Neural cell (in vitro differentiated cells): ENCODE data around the gene RPAP2. TPM values are rescaled to one million over a fixed set of nuclear protein-coding genes. Genes with fewer than 3 reads are reported as not detected.

Source experiments
- H2AFZ ChIP-seq: fragments of 200-600, 300-800 bp; sonication (generic), shearing (Covaris generic); 2 replicates; pipeline ENCODE4 v1.6.0; 2014; ENCODE audit warnings: low read depth, mild to moderate bottlenecking, antibody characterized with exemption, low read length, moderate library complexity
- H3F3A ChIP-seq: fragments of 200-600 bp; shearing (Covaris generic); 2 replicates; pipeline ENCODE4 v1.6.1; 2016; ENCODE audit warnings: mild to moderate bottlenecking, moderate library complexity, mixed read lengths, antibody characterized with exemption, low read length; ENCODE audit not compliant: insufficient read depth, poor library complexity, severe bottlenecking
- H3K27ac ChIP-seq: fragments of 200-600, 300-800 bp; sonication (generic), shearing (Covaris generic); 2 replicates; pipeline ENCODE4 v1.5.1; 2014; ENCODE audit warnings: mild to moderate bottlenecking, low read length, moderate library complexity
- H3K27me3 ChIP-seq: fragments of 300-800, 200-600 bp; sonication (generic), shearing (Covaris generic); 2 replicates; pipeline ENCODE4 v1.6.0; 2014; ENCODE audit warnings: mild to moderate bottlenecking, low read depth, low read length, moderate library complexity; ENCODE audit not compliant: insufficient read depth
- H3K36me3 ChIP-seq: fragments of 300-800, 200-600 bp; sonication (generic), shearing (Covaris generic); 2 replicates; pipeline ENCODE4 v1.5.1; 2014; ENCODE audit warnings: mild to moderate bottlenecking, antibody characterized with exemption, low read length, moderate library complexity; ENCODE audit not compliant: insufficient read depth
- H3K4me2 ChIP-seq: fragments of 300-800, 200-600 bp; sonication (generic), shearing (Covaris generic); 2 replicates; pipeline ENCODE4 v1.6.0; 2014; ENCODE audit warnings: mild to moderate bottlenecking, low read length
- H3K4me3 ChIP-seq: fragments of 300-800, 200-600 bp; sonication (generic), shearing (Covaris generic); 2 replicates; pipeline ENCODE4 v1.5.1; 2014; ENCODE audit warnings: mild to moderate bottlenecking, low read length, moderate library complexity
- H3K79me2 ChIP-seq: fragments of 200-600 bp; shearing (Covaris generic); replicated peaks from 2 replicates; pipeline ENCODE4 v1.6.0; 2014; ENCODE audit warnings: mild to moderate bottlenecking, low read length, moderate library complexity; ENCODE audit not compliant: insufficient read depth
- H3K9ac ChIP-seq: fragments of 300-800, 200-600 bp; sonication (generic), shearing (Covaris generic); 2 replicates; pipeline ENCODE4 v1.6.1; 2016; ENCODE audit warnings: mild to moderate bottlenecking, low read length, mixed read lengths
- H3K9me2 ChIP-seq: fragments of 200-600 bp; shearing (Covaris generic); 2 replicates; pipeline ENCODE4 v1.6.1; 2016; ENCODE audit warnings: mild to moderate bottlenecking, low read length, mixed read lengths; ENCODE audit not compliant: insufficient read depth
- H3K9me3 ChIP-seq: fragments of 200-600, 300-800 bp; sonication (generic), shearing (Covaris generic); 2 replicates; pipeline ENCODE4 v1.6.1; 2016; ENCODE audit warnings: mild to moderate bottlenecking, mixed run types, low read length, moderate library complexity, mixed read lengths
- H4K20me1 ChIP-seq: fragments of 200-600 bp; shearing (Covaris generic); 2 replicates; pipeline ENCODE4 v1.6.1; 2016; ENCODE audit warnings: mild to moderate bottlenecking, mixed run types; ENCODE audit not compliant: insufficient read depth
- EP300 ChIP-seq: fragments of 450-650 bp; conservative IDR thresholded peaks from 2 replicates; pipeline ENCODE4 v1.6.1; 2014; ENCODE audit warnings: antibody characterized with exemption, mild to moderate bottlenecking, moderate library complexity; ENCODE audit not compliant: poor library complexity, severe bottlenecking
- EZH2 ChIP-seq: fragments of 200-600, 300-800 bp; shearing (Covaris generic), sonication (generic); IDR thresholded peaks from 2 replicates; pipeline ENCODE4 v1.6.1; 2014; ENCODE audit warnings: antibody characterized with exemption, low read length, borderline replicate concordance, mild to moderate bottlenecking; ENCODE audit not compliant: insufficient read depth, poor library complexity, severe bottlenecking
- MXI1 ChIP-seq: fragments of 450-650 bp; conservative IDR thresholded peaks from 2 replicates; pipeline ENCODE4 v1.6.1; 2014; ENCODE audit warnings: antibody characterized with exemption, mild to moderate bottlenecking; ENCODE audit not compliant: poor library complexity, severe bottlenecking
- POLR2AphosphoS5 ChIP-seq: IDR thresholded peaks from 2 replicates; pipeline ENCODE4 v1.6.1; 2012
- RAD21 ChIP-seq: fragments of 450-650 bp; conservative IDR thresholded peaks from 2 replicates; pipeline ENCODE4 v1.6.1; 2014; ENCODE audit warnings: antibody characterized with exemption, mild to moderate bottlenecking, moderate library complexity
- SMC3 ChIP-seq: fragments of 450-650 bp; conservative IDR thresholded peaks from 2 replicates; pipeline ENCODE4 v1.6.1; 2014; ENCODE audit warnings: antibody characterized with exemption, mild to moderate bottlenecking, moderate library complexity; ENCODE audit not compliant: poor library complexity
- TAF1 ChIP-seq: IDR thresholded peaks from 2 replicates; pipeline ENCODE4 v1.6.1; 2012; ENCODE audit warnings: low read depth
- polyA plus RNA-seq: library from polyadenylated mRNA; depleted of rRNA; stranded (reverse); fragments of >200 nt; gene quantifications from 2 replicates; pipeline ENCODE4 v1.2.3, GENCODE V29; 2014
- TF ChIP-seq, protein P1 (sequence below): fragments of 450-650 bp; IDR thresholded peaks from 2 replicates; pipeline ENCODE4 v1.5.1; 2014; ENCODE audit warnings: antibody characterized with exemption, mild to moderate bottlenecking, moderate library complexity; ENCODE audit not compliant: poor library complexity, severe bottlenecking
- TF ChIP-seq, protein P2 (sequence below): IDR thresholded peaks from 2 replicates; pipeline ENCODE4 v1.6.1; 2012; ENCODE audit warnings: borderline replicate concordance

Gene RPAP2
- polyA plus RNA-seq, 1 donor from 2014 or later, result 9.3 TPM

DNA sequence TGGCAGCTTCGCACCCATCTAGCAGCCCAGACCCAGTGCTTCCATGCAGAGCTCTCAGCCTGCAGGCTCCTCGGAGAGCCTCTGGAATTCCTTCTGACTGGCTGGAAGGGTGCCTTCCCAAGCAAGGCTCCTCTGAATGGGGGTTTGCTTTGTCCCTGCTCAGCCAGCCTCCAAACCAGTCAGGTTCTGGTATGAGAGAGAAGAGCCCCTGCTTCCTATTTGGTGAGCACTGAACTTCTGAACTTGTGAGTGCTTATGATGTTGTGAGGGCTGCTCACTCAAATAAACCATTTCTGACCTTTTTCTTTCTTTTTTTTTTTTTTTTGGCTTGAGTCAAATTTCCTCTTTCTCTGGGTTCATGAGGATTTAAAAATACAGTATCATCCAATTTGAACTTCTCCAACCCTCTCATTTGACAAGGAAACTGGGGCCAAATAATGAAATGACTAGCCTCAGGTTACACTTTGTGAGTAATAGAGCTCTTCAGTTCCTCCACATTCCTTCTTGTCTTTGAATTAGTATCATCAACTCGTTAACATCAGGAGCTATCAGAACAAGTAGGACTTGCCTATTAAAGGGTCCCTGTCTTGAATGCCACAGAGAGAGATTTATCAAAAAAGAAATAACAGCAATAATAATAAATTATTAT, 148.3 kb downstream of the RPAP2 start:
- Histone ChIP-seq H3F3A (no peaks in the 10 kb centered on the region), H3K4me3 (no peak overlapping the region), H4K20me1 (no peaks in the 10 kb centered on the region), H3K9me3 (no peaks in the 10 kb centered on the region), H3K9ac (no peak overlapping the region), H3K4me2 (no peak overlapping the region), H3K27ac (no peak overlapping the region), H3K27me3 (no peaks in the 10 kb centered on the region), H3K9me2 (no peaks in the 10 kb centered on the region), H3K36me3 (no peaks in the 10 kb centered on the region), H2AFZ (no peak overlapping the region), H3K79me2 (no peaks in the 10 kb centered on the region)
- TF ChIP-seq EP300 (no peak), MXI1 (no peak), TAF1 (no peak), SMC3 (no peak), POLR2AphosphoS5 (no peak), EZH2 (no peak), RAD21 (no peak)
- TF ChIP-seq, protein P1, sequence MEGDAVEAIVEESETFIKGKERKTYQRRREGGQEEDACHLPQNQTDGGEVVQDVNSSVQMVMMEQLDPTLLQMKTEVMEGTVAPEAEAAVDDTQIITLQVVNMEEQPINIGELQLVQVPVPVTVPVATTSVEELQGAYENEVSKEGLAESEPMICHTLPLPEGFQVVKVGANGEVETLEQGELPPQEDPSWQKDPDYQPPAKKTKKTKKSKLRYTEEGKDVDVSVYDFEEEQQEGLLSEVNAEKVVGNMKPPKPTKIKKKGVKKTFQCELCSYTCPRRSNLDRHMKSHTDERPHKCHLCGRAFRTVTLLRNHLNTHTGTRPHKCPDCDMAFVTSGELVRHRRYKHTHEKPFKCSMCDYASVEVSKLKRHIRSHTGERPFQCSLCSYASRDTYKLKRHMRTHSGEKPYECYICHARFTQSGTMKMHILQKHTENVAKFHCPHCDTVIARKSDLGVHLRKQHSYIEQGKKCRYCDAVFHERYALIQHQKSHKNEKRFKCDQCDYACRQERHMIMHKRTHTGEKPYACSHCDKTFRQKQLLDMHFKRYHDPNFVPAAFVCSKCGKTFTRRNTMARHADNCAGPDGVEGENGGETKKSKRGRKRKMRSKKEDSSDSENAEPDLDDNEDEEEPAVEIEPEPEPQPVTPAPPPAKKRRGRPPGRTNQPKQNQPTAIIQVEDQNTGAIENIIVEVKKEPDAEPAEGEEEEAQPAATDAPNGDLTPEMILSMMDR, result no peak
- TF ChIP-seq, protein P2, sequence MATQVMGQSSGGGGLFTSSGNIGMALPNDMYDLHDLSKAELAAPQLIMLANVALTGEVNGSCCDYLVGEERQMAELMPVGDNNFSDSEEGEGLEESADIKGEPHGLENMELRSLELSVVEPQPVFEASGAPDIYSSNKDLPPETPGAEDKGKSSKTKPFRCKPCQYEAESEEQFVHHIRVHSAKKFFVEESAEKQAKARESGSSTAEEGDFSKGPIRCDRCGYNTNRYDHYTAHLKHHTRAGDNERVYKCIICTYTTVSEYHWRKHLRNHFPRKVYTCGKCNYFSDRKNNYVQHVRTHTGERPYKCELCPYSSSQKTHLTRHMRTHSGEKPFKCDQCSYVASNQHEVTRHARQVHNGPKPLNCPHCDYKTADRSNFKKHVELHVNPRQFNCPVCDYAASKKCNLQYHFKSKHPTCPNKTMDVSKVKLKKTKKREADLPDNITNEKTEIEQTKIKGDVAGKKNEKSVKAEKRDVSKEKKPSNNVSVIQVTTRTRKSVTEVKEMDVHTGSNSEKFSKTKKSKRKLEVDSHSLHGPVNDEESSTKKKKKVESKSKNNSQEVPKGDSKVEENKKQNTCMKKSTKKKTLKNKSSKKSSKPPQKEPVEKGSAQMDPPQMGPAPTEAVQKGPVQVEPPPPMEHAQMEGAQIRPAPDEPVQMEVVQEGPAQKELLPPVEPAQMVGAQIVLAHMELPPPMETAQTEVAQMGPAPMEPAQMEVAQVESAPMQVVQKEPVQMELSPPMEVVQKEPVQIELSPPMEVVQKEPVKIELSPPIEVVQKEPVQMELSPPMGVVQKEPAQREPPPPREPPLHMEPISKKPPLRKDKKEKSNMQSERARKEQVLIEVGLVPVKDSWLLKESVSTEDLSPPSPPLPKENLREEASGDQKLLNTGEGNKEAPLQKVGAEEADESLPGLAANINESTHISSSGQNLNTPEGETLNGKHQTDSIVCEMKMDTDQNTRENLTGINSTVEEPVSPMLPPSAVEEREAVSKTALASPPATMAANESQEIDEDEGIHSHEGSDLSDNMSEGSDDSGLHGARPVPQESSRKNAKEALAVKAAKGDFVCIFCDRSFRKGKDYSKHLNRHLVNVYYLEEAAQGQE, result no peak

DNA sequence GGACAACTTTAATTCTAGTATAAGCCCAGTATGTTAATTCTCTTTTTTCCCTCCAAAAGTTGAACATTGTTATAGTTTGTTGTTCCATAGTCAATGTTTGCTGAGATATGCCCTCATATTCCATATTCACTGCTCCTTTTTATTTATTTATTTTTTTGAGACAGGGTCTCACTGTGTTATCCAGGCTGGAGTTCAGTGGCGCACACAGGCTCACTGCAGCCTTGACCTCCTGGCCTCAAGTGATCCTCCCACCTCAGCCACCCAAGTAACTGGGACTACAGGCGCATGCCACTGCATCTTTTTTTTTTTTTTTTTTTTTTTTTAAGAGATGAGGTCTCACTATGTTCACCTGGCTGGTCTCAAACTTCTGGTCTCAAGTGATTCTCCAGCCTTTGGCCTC, 149.1 kb downstream of the RPAP2 start:
- no peak overlapping the region for H3K4me3 ChIP-seq
- H3K79me2 ChIP-seq, result no peaks in the 10 kb centered on the region
- H3K36me3 ChIP-seq, result no peaks in the 10 kb centered on the region
- no peak overlapping the region for H3K4me2 ChIP-seq
- TF ChIP-seq, protein P1, result no peak
- TF ChIP-seq SMC3 (no peak), RAD21 (no peak), POLR2AphosphoS5 (no peak), TAF1 (no peak), EZH2 (no peak), MXI1 (no peak), EP300 (no peak)
- TF ChIP-seq, protein P2, result no peak
- H3K27ac ChIP-seq, result no peak overlapping the region
- no peak overlapping the region for H2AFZ ChIP-seq
- H3K9me2 ChIP-seq, result no peaks in the 10 kb centered on the region
- H4K20me1 ChIP-seq, result no peaks in the 10 kb centered on the region
- no peaks in the 10 kb centered on the region for H3K9me3 ChIP-seq
- H3K27me3 ChIP-seq, result no peaks in the 10 kb centered on the region
- H3K9ac ChIP-seq, result no peak overlapping the region
- H3F3A ChIP-seq, result no peaks in the 10 kb centered on the region
